GM23248 (cell line): ENCODE results near the gene RPL36.

Source experiments
- EZH2 ChIP-seq: fragments of 200-600 bp; sonication (generic); IDR thresholded peaks from 2 replicates; pipeline ENCODE4 v1.6.1; 2018; ENCODE audit warnings: antibody characterized with exemption, mild to moderate bottlenecking; ENCODE audit not compliant: insufficient read depth, poor library complexity, severe bottlenecking
- EZH2phosphoT487 ChIP-seq: fragments of 200-600 bp; sonication (generic); IDR thresholded peaks from 2 replicates; pipeline ENCODE4 v1.6.1; 2018; ENCODE audit warnings: antibody characterized with exemption, moderate library complexity, mild to moderate bottlenecking, low read depth; ENCODE audit not compliant: insufficient read depth

DNA sequence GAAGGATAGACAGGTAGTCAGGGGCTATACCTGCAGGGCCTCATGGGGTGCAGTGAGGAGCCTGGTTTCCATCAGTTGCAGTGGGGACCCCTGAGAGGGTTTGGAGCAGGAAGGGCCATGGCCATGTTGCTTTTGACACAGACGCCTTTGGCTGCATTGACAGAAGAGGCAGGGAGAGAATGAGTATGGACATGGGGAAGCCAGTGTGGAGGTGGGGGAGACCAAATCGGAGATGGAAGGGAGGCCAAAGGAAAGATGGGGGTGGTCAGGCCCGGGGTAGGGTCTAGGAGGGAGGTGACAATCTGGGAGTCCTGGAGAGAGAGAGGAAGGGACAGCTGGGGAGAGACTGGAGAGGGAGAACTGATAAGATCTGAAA lies 8.0 kb upstream of the RPL36 start:
- TF ChIP-seq EZH2phosphoT487 (no peak), EZH2 (no peak)
